Subcutaneous adipose tissue (tissue), 4 donors: Measurements from ENCODE around the gene GIMAP2. TPM values are rescaled to one million over a fixed set of nuclear protein-coding genes. Genes with fewer than 3 reads are reported as not detected.

Experiments
- total RNA-seq, 4 donors: library from RNA; depleted of rRNA; stranded (reverse); fragments of >200 nt; gene quantifications; one replicate each; pipeline ENCODE4 v1.1.0, GENCODE V29; 2016
- TF ChIP-seq, protein P1 (sequence below): fragments of 450-650 bp; IDR thresholded peaks from one replicate; pipeline ENCODE4 v1.5.1; 2016; ENCODE audit warnings: low read depth, mild to moderate bottlenecking, control low read depth, antibody characterized with exemption, moderate library complexity

Gene GIMAP2
- total RNA-seq, 4 donors from 2014 or later = 10.9 to 45.9 (median 26.0) TPM

- TF ChIP-seq, protein P1, sequence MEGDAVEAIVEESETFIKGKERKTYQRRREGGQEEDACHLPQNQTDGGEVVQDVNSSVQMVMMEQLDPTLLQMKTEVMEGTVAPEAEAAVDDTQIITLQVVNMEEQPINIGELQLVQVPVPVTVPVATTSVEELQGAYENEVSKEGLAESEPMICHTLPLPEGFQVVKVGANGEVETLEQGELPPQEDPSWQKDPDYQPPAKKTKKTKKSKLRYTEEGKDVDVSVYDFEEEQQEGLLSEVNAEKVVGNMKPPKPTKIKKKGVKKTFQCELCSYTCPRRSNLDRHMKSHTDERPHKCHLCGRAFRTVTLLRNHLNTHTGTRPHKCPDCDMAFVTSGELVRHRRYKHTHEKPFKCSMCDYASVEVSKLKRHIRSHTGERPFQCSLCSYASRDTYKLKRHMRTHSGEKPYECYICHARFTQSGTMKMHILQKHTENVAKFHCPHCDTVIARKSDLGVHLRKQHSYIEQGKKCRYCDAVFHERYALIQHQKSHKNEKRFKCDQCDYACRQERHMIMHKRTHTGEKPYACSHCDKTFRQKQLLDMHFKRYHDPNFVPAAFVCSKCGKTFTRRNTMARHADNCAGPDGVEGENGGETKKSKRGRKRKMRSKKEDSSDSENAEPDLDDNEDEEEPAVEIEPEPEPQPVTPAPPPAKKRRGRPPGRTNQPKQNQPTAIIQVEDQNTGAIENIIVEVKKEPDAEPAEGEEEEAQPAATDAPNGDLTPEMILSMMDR = no peak
Measured at GRCh38 chr7:150668472-150668911, 17.0 kb upstream of the GIMAP2 start.

GRCh38 chr7:150668977-150669376 lies 16.5 kb upstream of the GIMAP2 start:
- TF ChIP-seq, protein P1 = no peak

DNA sequence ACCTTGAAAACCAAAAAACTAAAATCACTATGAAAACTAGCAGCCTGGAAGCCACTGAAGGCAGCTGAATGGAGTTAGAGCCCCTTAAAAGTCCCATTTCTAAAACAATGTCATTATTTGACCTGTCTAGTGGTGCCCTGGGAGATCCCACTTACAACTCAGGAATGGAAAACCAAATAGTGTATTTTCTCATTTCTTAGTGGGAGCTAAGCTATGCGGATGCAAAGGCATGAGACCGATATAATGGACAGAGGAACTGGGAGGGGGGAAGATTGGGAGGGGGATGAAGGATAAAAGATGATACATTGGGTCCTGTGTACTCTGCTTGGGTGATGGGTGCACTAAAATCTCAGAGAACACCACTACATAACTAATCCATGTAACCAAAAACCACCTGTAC lies 9.8 kb upstream of the GIMAP2 start:
- TF ChIP-seq, protein P1 = no peak

- TF ChIP-seq, protein P1 = no peak
Measured at GRCh38 chr7:150686030-150686631, 625 bp downstream of the GIMAP2 start.

GRCh38 chr7:150688630-150689029 lies 3.1 kb downstream of the GIMAP2 start:
- TF ChIP-seq, protein P1 = no peak

DNA sequence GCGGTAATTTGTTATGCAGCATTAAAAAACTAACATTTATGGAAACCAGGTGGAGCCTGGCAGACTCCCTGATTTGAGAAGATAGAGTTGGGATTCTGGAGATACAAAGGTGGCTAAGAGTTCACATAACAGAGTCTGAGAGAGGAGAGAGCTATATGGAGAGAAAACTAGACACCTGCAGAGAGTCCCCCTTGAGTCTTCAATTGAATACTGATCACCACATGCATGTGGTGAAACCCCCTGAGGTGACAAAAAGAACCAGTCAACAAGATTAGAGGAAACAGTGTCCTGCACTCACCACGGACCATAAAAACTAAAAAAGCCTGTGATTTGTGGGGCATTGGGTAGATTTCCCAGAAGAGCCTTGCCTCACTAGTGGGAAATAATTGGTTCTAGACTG lies 10.1 kb downstream of the GIMAP2 start:
- TF ChIP-seq, protein P1 = no peak

DNA sequence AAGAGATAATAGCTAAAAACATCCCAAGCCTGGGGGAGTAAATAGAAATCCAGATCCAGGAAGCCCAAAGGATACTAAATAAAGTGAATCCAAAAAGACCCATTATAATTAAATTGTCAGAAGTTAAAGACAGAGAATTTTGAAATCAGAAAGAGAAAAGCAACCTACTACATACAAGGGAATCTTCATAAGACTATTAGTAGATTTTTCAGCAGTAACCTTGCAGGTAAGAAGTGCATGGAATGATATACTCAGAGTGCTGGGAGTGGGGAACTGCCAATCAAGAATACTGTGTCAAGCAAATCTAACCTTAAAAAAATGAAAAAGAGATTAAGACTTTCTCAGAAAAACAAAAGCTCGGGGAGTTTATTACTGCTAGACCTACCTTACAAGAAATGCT lies 17.7 kb downstream of the GIMAP2 start:
- TF ChIP-seq, protein P1 = no peak
